Neuronal stem cell (in vitro differentiated cells): Measurements from ENCODE around the gene SPARC.

Experiments used
- DNase-seq: peaks from one replicate; pipeline ENCODE4 v3.0.0-alpha.2; 2013; ENCODE audit warnings: low spot score
- H2AFZ ChIP-seq: one replicate; pipeline ENCODE4 v1.6.1; 2013; ENCODE audit warnings: mild to moderate bottlenecking, low read length, inconsistent platforms
- H2AK5ac ChIP-seq: 2 replicates; pipeline ENCODE4 v1.6.1; 2013; ENCODE audit warnings: low read depth, mild to moderate bottlenecking, inconsistent platforms, low read length, moderate library complexity, mixed read lengths
- H2BK120ac ChIP-seq: 2 replicates; pipeline ENCODE4 v1.6.1; 2013; ENCODE audit warnings: low read depth, mild to moderate bottlenecking, inconsistent platforms, low read length, moderate library complexity, mixed read lengths
- H2BK12ac ChIP-seq: one replicate; pipeline ENCODE4 v1.6.1; 2013; ENCODE audit warnings: low read length, inconsistent platforms
- H2BK15ac ChIP-seq: 2 replicates; pipeline ENCODE4 v1.6.1; 2013; ENCODE audit warnings: mild to moderate bottlenecking, low read length, inconsistent platforms, mixed read lengths
- H2BK5ac ChIP-seq: one replicate; pipeline ENCODE4 v1.6.1; 2013; ENCODE audit warnings: inconsistent platforms, mild to moderate bottlenecking, low read length, moderate library complexity
- H3K14ac ChIP-seq: one replicate; pipeline ENCODE4 v1.6.1; 2013; ENCODE audit warnings: low read length, inconsistent platforms
- H3K18ac ChIP-seq: 2 replicates; pipeline ENCODE4 v1.6.1; 2013; ENCODE audit warnings: low read length, inconsistent platforms
- H3K23ac ChIP-seq: 2 replicates; pipeline ENCODE4 v1.6.1; 2013; ENCODE audit warnings: low read depth, mild to moderate bottlenecking, mixed read lengths, low read length, inconsistent platforms; ENCODE audit not compliant: poor library complexity
- H3K27ac ChIP-seq: replicated peaks from 3 replicates; pipeline ENCODE4 v1.5.1; 2013; ENCODE audit warnings: low read length, inconsistent platforms
- H3K27me3 ChIP-seq, 3 experiments: 2 replicates each; pipeline ENCODE4 v1.6.1; 2013; ENCODE audit warnings: low read length in 3 of 3, mild to moderate bottlenecking in 2 of 3, inconsistent platforms in 1 of 3, low read depth in 1 of 3, mixed read lengths in 1 of 3, moderate library complexity in 1 of 3; ENCODE audit not compliant: control insufficient read depth in 3 of 3, insufficient read depth in 3 of 3
- H3K36me3 ChIP-seq, 2 donors: replicated peaks in 1 of 2; 2 replicates each; pipeline ENCODE4 v1.6.1; 2013; ENCODE audit warnings: low read length in 2 of 2; ENCODE audit not compliant: control insufficient read depth in 2 of 2, insufficient read depth in 2 of 2
- H3K4ac ChIP-seq: 2 replicates; pipeline ENCODE4 v1.6.1; 2013; ENCODE audit warnings: inconsistent platforms, mild to moderate bottlenecking, low read length, moderate library complexity
- H3K4me1 ChIP-seq, 2 donors: 1 replicate in 1 of 2; 2 replicates in 1 of 2; pipeline ENCODE4 v1.6.1; 2013; ENCODE audit warnings: low read length in 2 of 2, low read depth in 1 of 2; ENCODE audit not compliant: control insufficient read depth in 2 of 2, insufficient read depth in 1 of 2
- H3K4me2 ChIP-seq: one replicate; pipeline ENCODE4 v1.6.1; 2013; ENCODE audit warnings: mild to moderate bottlenecking, low read length, inconsistent platforms; ENCODE audit not compliant: insufficient read depth, poor library complexity, severe bottlenecking
- H3K4me3 ChIP-seq, 2 donors: 2 replicates each; pipeline ENCODE4 v1.5.1; 2013; ENCODE audit warnings: low read length in 2 of 2, mild to moderate bottlenecking in 2 of 2, inconsistent platforms in 1 of 2, moderate library complexity in 1 of 2
- H3K79me1 ChIP-seq: one replicate; pipeline ENCODE4 v1.6.1; 2013; ENCODE audit warnings: low read depth, mild to moderate bottlenecking, inconsistent platforms, low read length, moderate library complexity
- H3K9ac ChIP-seq: one replicate; pipeline ENCODE4 v1.6.1; 2013; ENCODE audit warnings: mild to moderate bottlenecking, low read depth, low read length, inconsistent platforms; ENCODE audit not compliant: poor library complexity
- H3K9me3 ChIP-seq, 2 donors: replicated peaks in 1 of 2; 2 replicates each; pipeline versions ENCODE3 to v1.6.1; 2013; ENCODE audit warnings: low read length in 2 of 2, mild to moderate bottlenecking in 2 of 2, inconsistent platforms in 1 of 2, low read depth in 1 of 2, mixed read lengths in 1 of 2, moderate library complexity in 1 of 2; ENCODE audit not compliant: control insufficient read depth in 2 of 2, insufficient read depth in 1 of 2
- H4K8ac ChIP-seq: one replicate; pipeline ENCODE4 v1.6.1; 2013; ENCODE audit warnings: low read depth, mild to moderate bottlenecking, inconsistent platforms, low read length, moderate library complexity
- H4K91ac ChIP-seq: one replicate; pipeline ENCODE4 v1.6.1; 2013; ENCODE audit warnings: low read length, low read depth, mild to moderate bottlenecking, inconsistent platforms; ENCODE audit not compliant: poor library complexity
- WGBS, 2 donors: extraction: QIAGEN DNeasy Blood & Tissue Kit; methylation state at CpG; one replicate each; pipeline ENCODE4 v1.1.7; 2013; ENCODE audit warnings: missing lambda C conversion rate in 2 of 2, mixed read lengths in 1 of 2; ENCODE audit not compliant: insufficient read length in 2 of 2, insufficient replicate concordance in 1 of 2; ENCODE audit errors: extremely low coverage in 2 of 2; 5-methylcytosine and 5-hydroxymethylcytosine counted together

The SPARC gene

DNA sequence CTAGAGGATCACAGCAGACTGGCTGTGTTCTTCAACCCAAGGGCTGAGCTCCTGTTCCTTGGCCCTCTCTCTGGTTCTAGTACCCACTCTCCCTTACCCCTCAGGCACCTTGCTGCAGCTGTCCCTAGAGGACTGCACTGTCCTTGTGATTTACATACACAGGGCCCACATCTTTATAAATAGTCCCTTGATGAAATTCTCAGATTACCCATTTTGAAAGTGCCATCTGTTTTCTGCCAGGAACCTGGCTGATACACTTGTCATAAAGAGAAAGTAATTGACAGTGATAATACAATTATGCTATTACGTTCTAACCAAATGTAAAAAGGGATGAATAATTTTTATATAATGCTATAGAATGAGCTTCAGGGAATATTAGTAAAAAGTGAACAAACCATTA lies 16.5 kb upstream of the SPARC start:
- no peak overlapping the region for H2BK12ac ChIP-seq
- no peak overlapping the region for H2BK5ac ChIP-seq
- H3K4me1 ChIP-seq: peaks cover 11 to 22% of the 10 kb centered on the region in 2 donors
- H3K4ac ChIP-seq: no peak overlapping the region
- no peak overlapping the region for H2BK15ac ChIP-seq
- H4K8ac ChIP-seq: no peak overlapping the region
- H3K9ac ChIP-seq: no peak overlapping the region
- H3K36me3 ChIP-seq: no peaks in the 10 kb centered on the region
- H3K23ac ChIP-seq: no peak overlapping the region
- H3K27me3 ChIP-seq: no peaks in the 10 kb centered on the region
- H3K4me2 ChIP-seq: no peak overlapping the region
- no peaks in the 10 kb centered on the region for H3K9me3 ChIP-seq
- H3K4me3 ChIP-seq: no peak overlapping the region
- H2AK5ac ChIP-seq: no peak overlapping the region
- no peaks in the 10 kb centered on the region for H3K79me1 ChIP-seq
- peak overlapping the region; percentile 38 for H2AFZ ChIP-seq
- no peak overlapping the region for H3K18ac ChIP-seq
- no peak for DNase-seq
- WGBS, 2 donors: no CpG with 5 or more reads among the region's 1 CpG
- H4K91ac ChIP-seq: no peak overlapping the region
- H3K14ac ChIP-seq: no peak overlapping the region
- no peak overlapping the region for H3K27ac ChIP-seq
- H2BK120ac ChIP-seq: no peak overlapping the region

DNA sequence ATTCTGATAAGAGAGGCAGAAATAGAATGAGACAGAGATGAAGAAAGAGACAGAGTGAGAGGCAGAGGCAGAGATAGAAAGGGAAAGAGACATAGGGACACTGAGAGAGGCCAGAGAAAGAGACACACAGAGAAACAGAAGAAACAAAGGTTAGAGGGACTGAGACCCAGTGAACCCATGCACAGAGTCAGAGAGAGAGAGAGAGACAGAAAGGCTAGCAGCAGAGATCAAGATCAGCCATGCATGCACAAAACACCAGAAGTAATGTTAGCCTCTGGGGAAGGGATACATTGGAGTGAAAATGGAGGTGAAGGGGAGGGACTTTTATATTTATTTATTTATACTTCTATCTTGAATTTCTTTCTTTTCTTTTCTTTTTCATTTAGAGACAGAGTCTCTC lies 14.1 kb upstream of the SPARC start:
- no peak overlapping the region for H2BK15ac ChIP-seq
- DNase-seq: no peak
- peak overlapping the region; percentile 46 for H2AFZ ChIP-seq
- H3K4me3 ChIP-seq: no peak overlapping the region
- no peak overlapping the region for H4K8ac ChIP-seq
- no peaks in the 10 kb centered on the region for H3K27me3 ChIP-seq
- H3K36me3 ChIP-seq: no peaks in the 10 kb centered on the region
- H4K91ac ChIP-seq: no peak overlapping the region
- H3K23ac ChIP-seq: no peak overlapping the region
- H3K4ac ChIP-seq: no peak overlapping the region
- H2BK120ac ChIP-seq: no peak overlapping the region
- H3K79me1 ChIP-seq: no peaks in the 10 kb centered on the region
- no peak overlapping the region for H3K18ac ChIP-seq
- peaks cover 20 to 30% of the 10 kb centered on the region in 2 donors for H3K4me1 ChIP-seq
- H3K9ac ChIP-seq: no peak overlapping the region
- H2AK5ac ChIP-seq: no peak overlapping the region
- no peak overlapping the region for H3K4me2 ChIP-seq
- H3K27ac ChIP-seq: no peak overlapping the region
- H3K14ac ChIP-seq: no peak overlapping the region
- H2BK12ac ChIP-seq: no peak overlapping the region
- no peak overlapping the region for H2BK5ac ChIP-seq
- H3K9me3 ChIP-seq: no peaks in the 10 kb centered on the region

DNA sequence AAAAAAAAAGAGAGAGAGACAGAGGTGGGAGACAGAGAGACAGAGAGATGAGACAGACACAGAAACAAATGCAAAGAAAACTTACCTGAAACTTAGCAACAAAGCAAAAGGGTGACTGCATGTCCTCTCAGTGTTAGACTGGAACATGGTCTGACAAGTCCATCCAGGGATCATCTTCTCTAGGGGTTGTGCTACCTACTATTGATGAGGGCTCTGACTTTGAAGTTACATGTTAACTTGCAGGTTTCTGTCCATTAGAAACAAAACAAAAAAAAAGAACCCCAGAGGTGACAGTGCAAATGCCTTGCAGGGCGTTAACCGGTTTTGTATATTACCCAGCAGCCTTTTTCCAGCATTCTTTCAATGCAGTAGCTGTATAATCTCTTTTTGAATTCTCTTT lies 13.6 kb upstream of the SPARC start:
- Histone ChIP-seq H3K9ac (no peak overlapping the region), H2BK5ac (no peak overlapping the region), H3K14ac (no peak overlapping the region), H2BK12ac (no peak overlapping the region), H3K9me3 (no peaks in the 10 kb centered on the region), H2BK15ac (no peak overlapping the region), H3K36me3 (no peaks in the 10 kb centered on the region), H3K27me3 (no peaks in the 10 kb centered on the region), H3K18ac (no peak overlapping the region), H2AK5ac (no peak overlapping the region), H3K4ac (no peak overlapping the region), H4K8ac (no peak overlapping the region), H3K27ac (no peak overlapping the region), H3K4me2 (no peak overlapping the region), H2AFZ (peak overlapping the region; percentile 46), H4K91ac (no peak overlapping the region), H3K23ac (no peak overlapping the region), H2BK120ac (no peak overlapping the region), H3K4me3 (no peak overlapping the region), H3K79me1 (no peaks in the 10 kb centered on the region), H3K4me1 (peaks cover 20 to 32% of the 10 kb centered on the region in 2 donors)
- no CpG with 5 or more reads among the region's 2 CpGs for WGBS, 2 donors
- no peak for DNase-seq

DNA sequence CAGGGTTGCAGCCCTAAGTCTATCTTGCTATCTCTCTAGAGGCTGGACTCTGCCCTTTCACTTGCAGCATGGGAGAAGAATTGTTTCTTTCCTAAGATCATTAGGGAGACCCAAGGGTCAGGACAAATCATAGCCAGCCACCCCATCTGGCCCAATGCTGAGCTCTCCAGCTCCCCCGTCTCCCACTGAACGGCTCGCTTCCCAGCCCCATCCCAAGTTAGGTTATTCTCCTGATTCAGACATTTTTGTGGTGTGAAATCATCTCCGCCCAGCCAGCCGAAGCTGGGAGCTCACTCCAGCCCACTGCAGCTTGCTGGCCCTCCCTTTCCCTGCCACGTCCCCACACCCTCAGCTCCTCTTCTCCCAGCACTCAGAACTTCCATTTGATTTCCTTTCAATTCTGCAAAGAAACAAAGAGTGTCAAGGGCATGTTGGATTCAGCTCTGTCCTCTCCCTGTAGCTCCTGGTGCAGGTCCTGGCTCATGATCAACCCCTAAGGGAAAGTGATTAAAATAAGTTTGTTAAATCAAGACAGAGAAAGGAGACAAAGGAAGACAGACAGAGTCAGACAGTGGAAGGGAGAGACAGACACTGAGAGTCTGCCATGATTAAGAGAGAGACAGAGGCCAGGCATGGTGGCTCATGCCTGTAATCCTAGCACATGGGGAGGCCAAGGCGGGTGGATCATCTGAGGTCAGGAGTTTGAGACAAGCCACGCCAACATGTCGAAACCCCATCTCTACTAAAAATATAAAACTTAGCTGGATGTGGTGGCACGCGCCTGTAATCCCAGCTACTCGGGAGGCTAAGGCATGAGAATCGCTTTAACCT lies 12.6 kb upstream of the SPARC start:
- peaks cover 20 to 32% of the 10 kb centered on the region in 2 donors for H3K4me1 ChIP-seq
- no peak overlapping the region for H2BK15ac ChIP-seq
- H3K79me1 ChIP-seq: no peaks in the 10 kb centered on the region
- no peak overlapping the region for H2BK120ac ChIP-seq
- no peak for DNase-seq
- WGBS, 2 donors: no CpG with 5 or more reads among the region's 13 CpGs
- no peak overlapping the region for H3K4me3 ChIP-seq
- peak overlapping the region; percentile 41 for H3K18ac ChIP-seq
- H3K23ac ChIP-seq: no peak overlapping the region
- peak overlapping the region; percentile 91 for H2AFZ ChIP-seq
- H4K91ac ChIP-seq: no peak overlapping the region
- H3K4ac ChIP-seq: no peak overlapping the region
- H3K4me2 ChIP-seq: no peak overlapping the region
- peak overlapping the region; percentile 6 for H3K27ac ChIP-seq
- H2AK5ac ChIP-seq: no peak overlapping the region
- H3K27me3 ChIP-seq: no peaks in the 10 kb centered on the region
- H2BK5ac ChIP-seq: no peak overlapping the region
- no peaks in the 10 kb centered on the region for H3K36me3 ChIP-seq
- no peaks in the 10 kb centered on the region for H3K9me3 ChIP-seq
- no peak overlapping the region for H3K9ac ChIP-seq
- H3K14ac ChIP-seq: no peak overlapping the region
- H4K8ac ChIP-seq: no peak overlapping the region
- H2BK12ac ChIP-seq: no peak overlapping the region
